Endothelial cell of umbilical vein (primary cell): ENCODE data around the gene NAMPT. TPM values are rescaled to one million over a fixed set of nuclear protein-coding genes. Genes with fewer than 3 reads are reported as not detected.
A peak's percentile ranks its signal among the peaks of the same experiment; 100 is the strongest.

Source experiments
- BruUV-seq: library from RNA; stranded (reverse); fragments of 400-500 nt; replicated peaks from 2 replicates; lab custom pipeline; 2021; lab: Mats Ljungman, UMichigan
- CTCF ChIA-PET: fragments of 300-600, 350-600 bp; sonication (Branson Sonifier 250); formaldehyde crosslinking; loops from one replicate; lab custom pipeline; 2021; ENCODE audit warnings: antibody characterized with exemption, inconsistent platforms; lab: Charles Lee
- POLR2A ChIA-PET: fragments of 300-600, 350-600 bp; sonication (Branson Sonifier 250); formaldehyde crosslinking; loops from one replicate; lab custom pipeline; 2021; ENCODE audit warnings: antibody characterized with exemption, inconsistent platforms; lab: Charles Lee
- DNase-seq: peaks from one replicate; pipeline ENCODE4 v3.0.0-alpha.2; 2011; ENCODE audit warnings: low read depth, low spot score
- FAIRE-seq: peaks from 2 replicates; lab custom pipeline; 2011; peaks lifted over from hg19 to GRCh38; lab: Jason Lieb, UNC
- H2AFZ ChIP-seq: 2 replicates; pipeline ENCODE4 v1.6.0; 2012; ENCODE audit warnings: low read depth, low read length, control low read depth, inconsistent platforms
- H3K27ac ChIP-seq: 2 replicates; pipeline ENCODE4 v1.5.1; 2011; ENCODE audit warnings: low read depth, mild to moderate bottlenecking, control low read depth, low read length, moderate library complexity; ENCODE audit not compliant: insufficient read depth
- H3K27me3 ChIP-seq, 2 experiments: 2 replicates each; pipeline versions ENCODE4 v1.6.0 to v1.6.1; 2011; ENCODE audit warnings: low read length in 2 of 2, mixed read lengths in 1 of 2; ENCODE audit not compliant: control insufficient read depth in 2 of 2, insufficient read depth in 2 of 2
- H3K36me3 ChIP-seq, 2 experiments: 2 replicates in 1 of 2; 3 replicates in 1 of 2; pipeline ENCODE4 v1.5.1; 2011; ENCODE audit warnings: low read length in 2 of 2, mild to moderate bottlenecking in 1 of 2, moderate library complexity in 1 of 2; ENCODE audit not compliant: control insufficient read depth in 2 of 2, insufficient read depth in 2 of 2; ENCODE audit errors: extremely low read depth in 1 of 2
- H3K4me1 ChIP-seq: 3 replicates; pipeline ENCODE4 v1.5.1; 2011; ENCODE audit warnings: mild to moderate bottlenecking, low read length; ENCODE audit not compliant: control insufficient read depth, insufficient read depth; ENCODE audit errors: extremely low read depth
- H3K4me2 ChIP-seq: 2 replicates; pipeline ENCODE4 v1.6.1; 2011; ENCODE audit warnings: low read length, control low read depth, mixed read lengths; ENCODE audit not compliant: insufficient read depth
- H3K4me3 ChIP-seq, 3 experiments: fragments of 200-600 bp in 1 of 3; sonication (generic), shearing (Covaris generic) in 1 of 3; replicated peaks in 1 of 3; 2 replicates each; pipeline ENCODE4 v1.5.1; 2011 to 2016; ENCODE audit warnings: control low read depth in 3 of 3, low read length in 3 of 3, mild to moderate bottlenecking in 2 of 3, inconsistent platforms in 1 of 3, low read depth in 1 of 3, moderate library complexity in 1 of 3; ENCODE audit not compliant: insufficient read depth in 1 of 3
- H3K79me2 ChIP-seq: 2 replicates; pipeline ENCODE4 v1.6.0; 2012; ENCODE audit warnings: low read length, inconsistent platforms; ENCODE audit not compliant: control insufficient read depth, insufficient read depth
- H3K9ac ChIP-seq: replicated peaks from 2 replicates; pipeline ENCODE3; 2011; ENCODE audit warnings: low read length, control low read depth; ENCODE audit not compliant: insufficient read depth; ENCODE audit errors: extremely low read depth
- H3K9me1 ChIP-seq: replicated peaks from 3 replicates; pipeline ENCODE4 v1.6.0; 2011; ENCODE audit warnings: mild to moderate bottlenecking, low read length; ENCODE audit not compliant: control insufficient read depth, insufficient read depth; ENCODE audit errors: extremely low read depth
- H3K9me3 ChIP-seq: replicated peaks from 2 replicates; pipeline ENCODE4 v1.5.1; 2012; ENCODE audit warnings: low read length, inconsistent platforms; ENCODE audit not compliant: control insufficient read depth, insufficient read depth
- H4K20me1 ChIP-seq: replicated peaks from 2 replicates; pipeline ENCODE3; 2011; ENCODE audit warnings: mild to moderate bottlenecking, low read length; ENCODE audit not compliant: control insufficient read depth, insufficient read depth; ENCODE audit errors: extremely low read depth
- EZH2 ChIP-seq: IDR thresholded peaks from 2 replicates; pipeline ENCODE4 v1.6.1; 2012; ENCODE audit warnings: borderline replicate concordance, low read depth, mild to moderate bottlenecking, moderate library complexity, low read length, inconsistent platforms; ENCODE audit not compliant: severe bottlenecking
- FOS ChIP-seq: IDR thresholded peaks from 2 replicates; pipeline ENCODE4 v1.6.1; 2011; ENCODE audit warnings: mild to moderate bottlenecking, low read length, moderate library complexity, borderline replicate concordance; ENCODE audit not compliant: insufficient read depth
- GATA2 ChIP-seq: IDR thresholded peaks from 2 replicates; pipeline ENCODE4 v1.7.0; 2011; ENCODE audit warnings: low read depth, mild to moderate bottlenecking, moderate library complexity, mixed read lengths, low read length; ENCODE audit not compliant: insufficient read length, insufficient read depth
- JUN ChIP-seq: IDR thresholded peaks from 2 replicates; pipeline ENCODE4 v1.6.1; 2011; ENCODE audit warnings: borderline replicate concordance, low read depth; ENCODE audit not compliant: insufficient read length, insufficient read depth
- MAX ChIP-seq: IDR thresholded peaks from 2 replicates; pipeline ENCODE4 v1.6.1; 2011; ENCODE audit not compliant: insufficient read depth, insufficient read length
- MYC ChIP-seq: IDR thresholded peaks from one replicate; pipeline ENCODE4 v1.6.1; 2011; ENCODE audit warnings: mild to moderate bottlenecking, low read depth, low read length
- POLR2A ChIP-seq: IDR thresholded peaks from 2 replicates; pipeline ENCODE4 v1.6.1; 2012; ENCODE audit warnings: low read depth, mild to moderate bottlenecking, control low read depth, low read length
- POLR2AphosphoS5 ChIP-seq: IDR thresholded peaks from 2 replicates; pipeline ENCODE4 v1.6.1; 2012; ENCODE audit warnings: low read depth, mild to moderate bottlenecking, control low read depth, low read length, moderate library complexity; ENCODE audit not compliant: insufficient read depth
- dilution Hi-C: fragments of 300-500 bp; cut with MboI; formaldehyde crosslinking; loops from one replicate; pipeline ENCODE4 v1.15.0; 2019; ENCODE audit warnings: low sequenced_read_pairs; ENCODE audit not compliant: extremely low pct_ligation_motif_present
- intact Hi-C: fragments of 100-400 bp; cut with micrococcal nuclease; formaldehyde crosslinking; loops from one replicate; pipeline ENCODE4 v1.10.0; 2022
- polyA plus RNA-seq, 4 experiments: library from polyadenylated mRNA; depleted of rRNA in 3 of 4; stranded (reverse) in 3 of 4; unstranded in 1 of 4; fragments of >200 nt; gene quantifications; 2 replicates each; pipeline versions ENCODE4 v1.2.1 to v1.2.3, GENCODE V29; 2011 to 2012; ENCODE audit warnings: missing spikeins in 1 of 4
- total RNA-seq: library from RNA; stranded (reverse); gene quantifications from 2 replicates; pipeline ENCODE4 v1.2.3, GENCODE V29; 2021
- TF ChIP-seq, protein P1 (sequence below), 2 donors: IDR thresholded peaks; 1 replicate in 1 of 2; 2 replicates in 1 of 2; pipeline ENCODE4 v1.5.1; 2011; ENCODE audit warnings: low read length in 2 of 2, mild to moderate bottlenecking in 2 of 2, moderate library complexity in 2 of 2, control low read depth in 1 of 2, inconsistent platforms in 1 of 2, low read depth in 1 of 2; ENCODE audit not compliant: insufficient read depth in 1 of 2; ENCODE audit errors: extremely low read depth in 1 of 2

NAMPT gene
- total and polyA plus RNA-seq, 2 donors (not counting 3 experiments of a cell fraction or from before 2014, with no cell fraction given): 17.5 to 133 TPM

DNA sequence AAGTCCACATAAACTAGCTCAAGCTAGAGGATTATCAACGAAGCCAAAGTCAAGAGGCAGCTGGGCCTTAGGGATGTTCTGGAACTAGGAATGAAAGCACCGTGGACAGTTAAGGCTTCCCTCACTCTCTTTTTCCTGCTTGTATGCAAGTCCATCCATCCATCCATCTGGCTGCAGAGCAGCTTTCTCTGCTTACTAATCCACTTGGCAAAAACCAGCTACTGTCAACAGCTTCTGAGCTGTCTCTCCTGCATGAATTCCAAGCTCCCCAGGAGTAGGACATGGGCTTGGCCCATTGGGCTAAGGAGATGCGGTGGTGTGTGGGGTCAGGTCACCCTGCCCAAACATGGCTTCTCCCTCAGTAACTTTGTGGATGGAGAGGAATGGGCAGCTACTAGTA, 66.2 kb downstream of the NAMPT start:
- H2AFZ ChIP-seq: no peak overlapping the region
- no peaks in the 10 kb centered on the region for H3K36me3 ChIP-seq
- no peaks in the 10 kb centered on the region for H3K27me3 ChIP-seq
- no peaks in the 10 kb centered on the region for H3K9me3 ChIP-seq
- H3K9ac ChIP-seq: no peak overlapping the region
- no peaks in the 10 kb centered on the region for H3K79me2 ChIP-seq
- no peak overlapping the region for H3K4me3 ChIP-seq
- peak overlapping the region; percentile 19 for H3K4me2 ChIP-seq
- H4K20me1 ChIP-seq: no peaks in the 10 kb centered on the region
- DNase-seq: no peak
- POLR2A ChIA-PET: no interaction called here
- CTCF ChIA-PET: interaction anchor here (1.0 to 2.8 kb wide), 6 partner anchors 13 to 244 kb away, joined by 3 to 32 read pairs (median 6); no protein-coding TSS in a partner anchor
- BruUV-seq: no TSS peak
- H3K4me1 ChIP-seq: peaks cover 46% of the 10 kb centered on the region
- H3K9me1 ChIP-seq: no peaks in the 10 kb centered on the region
- no peak for FAIRE-seq
- dilution Hi-C loops: no loop called here
- intact Hi-C loops: no loop called here
- TF ChIP-seq POLR2A (no peak), JUN (no peak), EZH2 (no peak), POLR2AphosphoS5 (no peak), MYC (no peak), MAX (no peak), GATA2 (no peak), FOS (no peak)
- TF ChIP-seq, protein P1, sequence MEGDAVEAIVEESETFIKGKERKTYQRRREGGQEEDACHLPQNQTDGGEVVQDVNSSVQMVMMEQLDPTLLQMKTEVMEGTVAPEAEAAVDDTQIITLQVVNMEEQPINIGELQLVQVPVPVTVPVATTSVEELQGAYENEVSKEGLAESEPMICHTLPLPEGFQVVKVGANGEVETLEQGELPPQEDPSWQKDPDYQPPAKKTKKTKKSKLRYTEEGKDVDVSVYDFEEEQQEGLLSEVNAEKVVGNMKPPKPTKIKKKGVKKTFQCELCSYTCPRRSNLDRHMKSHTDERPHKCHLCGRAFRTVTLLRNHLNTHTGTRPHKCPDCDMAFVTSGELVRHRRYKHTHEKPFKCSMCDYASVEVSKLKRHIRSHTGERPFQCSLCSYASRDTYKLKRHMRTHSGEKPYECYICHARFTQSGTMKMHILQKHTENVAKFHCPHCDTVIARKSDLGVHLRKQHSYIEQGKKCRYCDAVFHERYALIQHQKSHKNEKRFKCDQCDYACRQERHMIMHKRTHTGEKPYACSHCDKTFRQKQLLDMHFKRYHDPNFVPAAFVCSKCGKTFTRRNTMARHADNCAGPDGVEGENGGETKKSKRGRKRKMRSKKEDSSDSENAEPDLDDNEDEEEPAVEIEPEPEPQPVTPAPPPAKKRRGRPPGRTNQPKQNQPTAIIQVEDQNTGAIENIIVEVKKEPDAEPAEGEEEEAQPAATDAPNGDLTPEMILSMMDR (IDR thresholded peaks at IDR 0.05; ENCODE audit: extremely low read depth in 1 of 2, insufficient read depth in 1 of 2, low read depth in 1 of 2, low read length in 2 of 2): no peak
- peak overlapping the region; percentile 42 for H3K27ac ChIP-seq
